ENCODE results near the gene PRPH2. TPM values are rescaled to one million over a fixed set of nuclear protein-coding genes. Genes with fewer than 3 reads are reported as not detected.

Gene PRPH2
- total RNA-seq, 1 donor from 2014 or later, result not detected

GRCh38 chr6:42694586-42694985, 27.8 kb downstream of the PRPH2 start:
- FAIRE-seq (peak; percentile 47), DNase-seq (ENCODE audit: low read depth) (no peak)
- H2AFZ ChIP-seq (ENCODE audit: low read depth, low read length), result no peak overlapping the region
- H3K36me3 ChIP-seq (ENCODE audit: insufficient read depth, low read length), result peaks cover 9% of the 10 kb centered on the region
- Mint-ChIP-seq H3K4me3 (ENCODE audit: unreplicated experiment) (no peak overlapping the region), H3K36me3 (ENCODE audit: low read depth, unreplicated experiment) (peaks cover 16% of the 10 kb centered on the region), H3K27me3 (ENCODE audit: low read depth, unreplicated experiment) (no peaks in the 10 kb centered on the region), H3K9me3 (ENCODE audit: unreplicated experiment) (no peaks in the 10 kb centered on the region), H3K4me1 (ENCODE audit: low read depth, unreplicated experiment) (peaks cover 27% of the 10 kb centered on the region), H3K27ac (ENCODE audit: unreplicated experiment) (peak overlapping the region; percentile 64)
- H3K4me1 ChIP-seq (ENCODE audit: insufficient read depth, low read length), result peaks cover 36% of the 10 kb centered on the region
- H3K27me3 ChIP-seq (ENCODE audit: insufficient read depth, low read length), result no peaks in the 10 kb centered on the region
- peak overlapping the region; percentile 62 for H3K27ac ChIP-seq (ENCODE audit: low read depth, low read length)
- H3K9ac ChIP-seq (ENCODE audit: low read length), result peak overlapping the region; percentile 47
- TF ChIP-seq CTCF (IDR thresholded peaks at IDR 0.05; ENCODE audit: insufficient read depth, low read depth, low read length), result no peak
- H3K79me2 ChIP-seq (ENCODE audit: insufficient read depth, low read length), result no peaks in the 10 kb centered on the region
- H3K4me3 ChIP-seq (ENCODE audit: insufficient read depth, low read depth, low read length), result no peak overlapping the region
- H3K9me3 ChIP-seq (ENCODE audit: insufficient read depth, low read depth, low read length), result no peaks in the 10 kb centered on the region
- no peaks in the 10 kb centered on the region for H4K20me1 ChIP-seq (ENCODE audit: insufficient read depth, low read length)
- H3K4me2 ChIP-seq (ENCODE audit: low read length), result peak overlapping the region; percentile 31

- Histone ChIP-seq H3K79me2 (ENCODE audit: insufficient read depth, low read length) (no peaks in the 10 kb centered on the region), H3K36me3 (ENCODE audit: insufficient read depth, low read length) (peaks cover 15% of the 10 kb centered on the region), H3K4me1 (ENCODE audit: insufficient read depth, low read length) (peaks cover 36% of the 10 kb centered on the region), H3K9ac (ENCODE audit: low read length) (peak overlapping the region; percentile 47), H2AFZ (ENCODE audit: low read depth, low read length) (no peak overlapping the region), H3K27ac (ENCODE audit: low read depth, low read length) (peak overlapping the region; percentile 62), H3K4me3 (ENCODE audit: insufficient read depth, low read depth, low read length) (no peak overlapping the region), H3K9me3 (ENCODE audit: insufficient read depth, low read depth, low read length) (no peaks in the 10 kb centered on the region), H4K20me1 (ENCODE audit: insufficient read depth, low read length) (no peaks in the 10 kb centered on the region), H3K27me3 (ENCODE audit: insufficient read depth, low read length) (no peaks in the 10 kb centered on the region), H3K4me2 (ENCODE audit: low read length) (peak overlapping the region; percentile 31)
- Mint-ChIP-seq H3K9me3 (ENCODE audit: unreplicated experiment) (no peaks in the 10 kb centered on the region), H3K4me3 (ENCODE audit: unreplicated experiment) (peak overlapping the region; percentile 51), H3K36me3 (ENCODE audit: low read depth, unreplicated experiment) (peaks cover 20% of the 10 kb centered on the region), H3K27me3 (ENCODE audit: low read depth, unreplicated experiment) (no peaks in the 10 kb centered on the region), H3K4me1 (ENCODE audit: low read depth, unreplicated experiment) (peaks cover 27% of the 10 kb centered on the region), H3K27ac (ENCODE audit: unreplicated experiment) (peak overlapping the region; percentile 82)
- FAIRE-seq (no peak), DNase-seq (ENCODE audit: low read depth) (no peak)
- TF ChIP-seq CTCF (IDR thresholded peaks at IDR 0.05; ENCODE audit: insufficient read depth, low read depth, low read length) (no peak), EZH2 (IDR thresholded peaks at IDR 0.05; ENCODE audit: insufficient read depth, low read length) (no peak)
Observed at GRCh38 chr6:42693725-42694323, 28.6 kb downstream of the PRPH2 start.

- H3K79me2 ChIP-seq (ENCODE audit: insufficient read depth, low read length), result no peaks in the 10 kb centered on the region
- H3K4me1 Mint-ChIP-seq (ENCODE audit: low read depth, unreplicated experiment), result peaks cover 27% of the 10 kb centered on the region
- H4K20me1 ChIP-seq (ENCODE audit: insufficient read depth, low read length), result no peaks in the 10 kb centered on the region
- H3K27ac ChIP-seq (ENCODE audit: low read depth, low read length), result peak overlapping the region; percentile 65
- H3K27me3 Mint-ChIP-seq (ENCODE audit: low read depth, unreplicated experiment), result no peaks in the 10 kb centered on the region
- no peaks in the 10 kb centered on the region for H3K27me3 ChIP-seq (ENCODE audit: insufficient read depth, low read length)
- no peak overlapping the region for H3K4me3 Mint-ChIP-seq (ENCODE audit: unreplicated experiment)
- H3K9me3 Mint-ChIP-seq (ENCODE audit: unreplicated experiment), result no peaks in the 10 kb centered on the region
- peak overlapping the region; percentile 82 for H3K27ac Mint-ChIP-seq (ENCODE audit: unreplicated experiment)
- H2AFZ ChIP-seq (ENCODE audit: low read depth, low read length), result no peak overlapping the region
- H3K4me3 ChIP-seq (ENCODE audit: insufficient read depth, low read depth, low read length), result no peak overlapping the region
- H3K4me2 ChIP-seq (ENCODE audit: low read length), result peak overlapping the region; percentile 32
- H3K36me3 Mint-ChIP-seq (ENCODE audit: low read depth, unreplicated experiment), result peaks cover 21% of the 10 kb centered on the region
- peaks cover 22% of the 10 kb centered on the region for H3K36me3 ChIP-seq (ENCODE audit: insufficient read depth, low read length)
- DNase-seq (ENCODE audit: low read depth) (peak; percentile 84), FAIRE-seq (no peak)
- peak overlapping the region; percentile 32 for H3K9ac ChIP-seq (ENCODE audit: low read length)
- no peaks in the 10 kb centered on the region for H3K9me3 ChIP-seq (ENCODE audit: insufficient read depth, low read depth, low read length)
- peaks cover 36% of the 10 kb centered on the region for H3K4me1 ChIP-seq (ENCODE audit: insufficient read depth, low read length)
- TF ChIP-seq EZH2 (IDR thresholded peaks at IDR 0.05; ENCODE audit: insufficient read depth, low read length), result no peak
Observed at GRCh38 chr6:42692137-42692911, 30.1 kb downstream of the PRPH2 start.

All from astrocyte (in vitro differentiated cells and primary cell).